Stimulated activated CD8-positive, alpha-beta memory T cell treated with anti-CD3 and anti-CD28 coated beads, Interleukin-15, amount 100 ng/mL, for 1 hour (primary cell): ENCODE data around the gene CPM.

Experiments
- DNase-seq: peaks from one replicate; pipeline ENCODE4 v3.0.0-alpha.2; 2020; ENCODE audit warnings: low read depth

Gene CPM

GRCh38 chr12:68904351-68904962, 28.5 kb downstream of the CPM start:
- no peak for DNase-seq

- no peak for DNase-seq
Measured at GRCh38 chr12:68903511-68903910, 29.5 kb downstream of the CPM start.

GRCh38 chr12:68901551-68901950, 31.4 kb downstream of the CPM start:
- no peak for DNase-seq

GRCh38 chr12:68901145-68901544, 31.8 kb downstream of the CPM start:
- DNase-seq = no peak

- DNase-seq = no peak
Measured at GRCh38 chr12:68900241-68900640, 32.7 kb downstream of the CPM start.

GRCh38 chr12:68899251-68899771, 33.7 kb downstream of the CPM start:
- no peak for DNase-seq

- no peak for DNase-seq
Measured at GRCh38 chr12:68896881-68897540, 36.0 kb downstream of the CPM start.

- DNase-seq = no peak
Measured at GRCh38 chr12:68894276-68894855, 38.6 kb downstream of the CPM start.

GRCh38 chr12:68893741-68894140, 39.2 kb downstream of the CPM start:
- DNase-seq = no peak

GRCh38 chr12:68893201-68893600, 39.8 kb downstream of the CPM start:
- DNase-seq = no peak

GRCh38 chr12:68891141-68891540, 41.8 kb downstream of the CPM start:
- DNase-seq = no peak

GRCh38 chr12:68890701-68891113, 42.3 kb downstream of the CPM start:
- no peak for DNase-seq

GRCh38 chr12:68888243-68888642, 44.7 kb downstream of the CPM start:
- no peak for DNase-seq

- DNase-seq = no peak
Measured at GRCh38 chr12:68887641-68888040, 45.3 kb downstream of the CPM start.

GRCh38 chr12:68886636-68887572, 46.1 kb downstream of the CPM start:
- DNase-seq = no peak

GRCh38 chr12:68885381-68885780, 47.6 kb downstream of the CPM start:
- no peak for DNase-seq

- no peak for DNase-seq
Measured at GRCh38 chr12:68884251-68884650, 48.7 kb downstream of the CPM start.

- DNase-seq = no peak
Measured at GRCh38 chr12:68883151-68883550, 49.8 kb downstream of the CPM start.

GRCh38 chr12:68882251-68882964, 50.6 kb downstream of the CPM start:
- no peak for DNase-seq

GRCh38 chr12:68880660-68881325, 52.2 kb downstream of the CPM start:
- no peak for DNase-seq

- no peak for DNase-seq
Measured at GRCh38 chr12:68878846-68879245, 54.1 kb downstream of the CPM start.
